Liver (tissue), 9 donors: ENCODE measurements around the gene TAF15. TPM values are rescaled to one million over a fixed set of nuclear protein-coding genes. Genes with fewer than 3 reads are reported as not detected.

Experiments used
- DNase-seq: peaks from one replicate; pipeline ENCODE4 v3.0.0-alpha.2; 2017; ENCODE audit warnings: low spot score
- H3K27ac ChIP-seq, 2 donors: one replicate each; pipeline ENCODE4 v1.7.0; 2013; ENCODE audit warnings: inconsistent platforms in 2 of 2, low read length in 2 of 2, control low read depth in 1 of 2, low read depth in 1 of 2, mild to moderate bottlenecking in 1 of 2
- H3K27me3 ChIP-seq, 4 donors: one replicate each; pipeline versions ENCODE4 v1.6.1 to v1.7.0; 2013; ENCODE audit warnings: low read length in 3 of 4, inconsistent platforms in 1 of 4, mild to moderate bottlenecking in 1 of 4, moderate library complexity in 1 of 4; ENCODE audit not compliant: control insufficient read depth in 4 of 4, insufficient read depth in 4 of 4
- H3K36me3 ChIP-seq, 4 donors: one replicate each; pipeline versions ENCODE4 v1.6.1 to v1.7.0; 2013; ENCODE audit warnings: low read length in 3 of 4, mild to moderate bottlenecking in 3 of 4, low read depth in 1 of 4, moderate library complexity in 1 of 4; ENCODE audit not compliant: control insufficient read depth in 4 of 4, insufficient read depth in 3 of 4
- H3K4me1 ChIP-seq, 4 donors: one replicate each; pipeline versions ENCODE4 v1.6.1 to v1.7.0; 2013; ENCODE audit warnings: low read length in 3 of 4, mild to moderate bottlenecking in 3 of 4, moderate library complexity in 1 of 4; ENCODE audit not compliant: control insufficient read depth in 4 of 4, insufficient read depth in 4 of 4
- H3K4me3 ChIP-seq, 3 donors: one replicate each; pipeline versions ENCODE4 v1.6.1 to v1.7.0; 2013; ENCODE audit warnings: low read length in 3 of 3, control low read depth in 1 of 3, low read depth in 1 of 3, mild to moderate bottlenecking in 1 of 3
- H3K9ac ChIP-seq, 2 donors: one replicate each; pipeline ENCODE4 v1.7.0; 2013; ENCODE audit warnings: low read length in 2 of 2, mild to moderate bottlenecking in 2 of 2, moderate library complexity in 2 of 2, control low read depth in 1 of 2, low read depth in 1 of 2
- H3K9me3 ChIP-seq, 4 donors: one replicate each; pipeline versions ENCODE4 v1.6.1 to v1.7.0; 2013; ENCODE audit warnings: low read length in 3 of 4; ENCODE audit not compliant: control insufficient read depth in 4 of 4
- ATF3 ChIP-seq: IDR thresholded peaks from 2 replicates; pipeline ENCODE4 v1.6.1; 2016; ENCODE audit warnings: antibody characterized with exemption
- CTCF ChIP-seq: fragments of 150-350 bp; IDR thresholded peaks from 2 replicates; pipeline ENCODE4 v1.5.1; 2017; ENCODE audit warnings: improper control_type of control experiment, low read depth, low read length; ENCODE audit not compliant: missing input control
- EGR1 ChIP-seq, 2 donors: IDR thresholded peaks; 2 replicates each; pipeline ENCODE4 v1.6.1; 2016 to 2018; ENCODE audit warnings: antibody characterized with exemption in 2 of 2, low read depth in 2 of 2
- FOXA1 ChIP-seq: IDR thresholded peaks from 2 replicates; pipeline ENCODE4 v1.6.1; 2016; ENCODE audit warnings: antibody characterized with exemption
- FOXA2 ChIP-seq: IDR thresholded peaks from 2 replicates; pipeline ENCODE4 v1.6.1; 2016; ENCODE audit warnings: antibody characterized with exemption
- GABPA ChIP-seq, 2 donors: IDR thresholded peaks in 1 of 2; conservative IDR thresholded peaks in 1 of 2; 2 replicates each; pipeline ENCODE4 v1.6.1; 2016; ENCODE audit warnings: antibody characterized with exemption in 2 of 2, mild to moderate bottlenecking in 1 of 2, moderate library complexity in 1 of 2
- HNF4A ChIP-seq, 2 donors: conservative IDR thresholded peaks; 2 replicates each; pipeline ENCODE4 v1.6.1; 2016; ENCODE audit warnings: antibody characterized with exemption in 2 of 2, mild to moderate bottlenecking in 2 of 2
- HNF4G ChIP-seq: IDR thresholded peaks from 2 replicates; pipeline ENCODE4 v1.6.1; 2016; ENCODE audit warnings: antibody characterized with exemption
- NR2F2 ChIP-seq: IDR thresholded peaks from 2 replicates; pipeline ENCODE4 v1.6.1; 2016; ENCODE audit warnings: antibody characterized with exemption
- RAD21 ChIP-seq, 2 donors: IDR thresholded peaks; 2 replicates each; pipeline ENCODE4 v1.6.1; 2016; ENCODE audit warnings: antibody characterized with exemption in 2 of 2, mild to moderate bottlenecking in 2 of 2
- RXRA ChIP-seq, 2 donors: IDR thresholded peaks; 2 replicates each; pipeline ENCODE4 v1.6.1; 2017 to 2018; ENCODE audit warnings: antibody characterized with exemption in 2 of 2, mild to moderate bottlenecking in 1 of 2
- SP1 ChIP-seq: IDR thresholded peaks from 2 replicates; pipeline ENCODE4 v1.6.1; 2018; ENCODE audit warnings: antibody characterized with exemption, mild to moderate bottlenecking
- TAF1 ChIP-seq: conservative IDR thresholded peaks from 2 replicates; pipeline ENCODE4 v1.6.1; 2016; ENCODE audit warnings: antibody characterized with exemption, mild to moderate bottlenecking
- YY1 ChIP-seq: IDR thresholded peaks from 2 replicates; pipeline ENCODE4 v1.6.1; 2016; ENCODE audit warnings: antibody characterized with exemption, mild to moderate bottlenecking
- ZBTB33 ChIP-seq: IDR thresholded peaks from 2 replicates; pipeline ENCODE4 v1.6.1; 2016; ENCODE audit warnings: antibody characterized with exemption
- whole genome bisulfite sequencing: extraction: QIAGEN DNeasy Blood & Tissue Kit; methylation state at CpG from one replicate; pipeline ENCODE4 v1.1.7; 2013; 5-methylcytosine and 5-hydroxymethylcytosine counted together
- polyA plus RNA-seq, 2 donors: library from polyadenylated mRNA; stranded (reverse) in 1 of 2; unstranded in 1 of 2; fragments of 200-250 nt in 1 of 2; fragments of >200 nt in 1 of 2; fragmentation: Nextera tagmentation in 1 of 2; extraction: Ambion mirVana in 1 of 2; gene quantifications; one replicate each; pipeline versions ENCODE4 v1.2.1 to v1.2.3, GENCODE V29; 2013 to 2015
- total RNA-seq, 2 donors: library from RNA; depleted of rRNA; stranded (reverse); fragments of >200 nt; gene quantifications; one replicate each; pipeline ENCODE4 v1.2.3, GENCODE V29; 2014
- TF ChIP-seq, protein P1 (sequence below): IDR thresholded peaks from 2 replicates; pipeline ENCODE4 v1.6.1; 2016; ENCODE audit warnings: antibody characterized with exemption
- donor health status: healthy.
- donor health status: healthy.
- donor health status: healthy.
- donor health status: healthy.
- donor health status: healthy.

TAF15 gene
- total and polyA plus RNA-seq, 4 donors: 13.5 to 75.0 (median 67.6) TPM

DNA sequence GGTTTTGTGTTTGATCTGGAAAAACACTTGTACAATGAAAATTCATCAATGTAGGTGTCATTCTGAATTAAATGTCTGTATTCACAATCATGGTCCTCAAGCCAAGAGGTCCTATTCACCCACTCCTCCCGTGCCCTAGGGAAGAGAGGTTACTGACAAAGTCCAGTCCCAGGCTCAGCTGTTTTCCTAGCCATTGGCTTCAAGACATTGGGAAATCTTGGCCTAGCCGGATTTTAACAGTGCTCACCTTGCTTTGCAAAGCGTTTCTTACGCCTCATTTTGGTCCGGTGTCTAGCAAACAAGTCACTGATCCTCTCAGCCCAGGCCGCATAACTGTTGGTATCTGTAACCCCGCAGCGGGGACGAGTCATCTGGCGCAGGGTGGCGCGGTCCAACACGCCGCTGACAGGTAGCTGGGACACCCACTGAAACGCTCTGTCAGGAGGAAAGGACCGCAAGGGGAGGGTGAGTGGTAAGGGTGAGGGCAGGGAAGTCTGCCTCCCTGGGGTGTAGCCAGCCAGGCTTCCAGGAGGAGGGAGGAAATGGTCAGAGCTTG lies 30.6 kb upstream of the TAF15 start:
- Histone ChIP-seq H3K9ac (no peak overlapping the region), H3K36me3 (no peaks in the 10 kb centered on the region), H3K4me3 (no peak overlapping the region), H3K27ac (no peak overlapping the region), H3K27me3 (no peaks in the 10 kb centered on the region), H3K4me1 (peaks cover 2 to 11% (median 9%) of the 10 kb centered on the region in 4 donors), H3K9me3 (no peaks in the 10 kb centered on the region)
- DNase-seq: no peak
- TF ChIP-seq FOXA2: no peak
- no peak for TF ChIP-seq RAD21 (IDR thresholded peaks at IDR 0.05)
- no peak for TF ChIP-seq EGR1 (IDR thresholded peaks at IDR 0.05; ENCODE audit: low read depth in 2 of 2)
- TF ChIP-seq TAF1: no peak
- no peak for TF ChIP-seq HNF4A (conservative IDR thresholded peaks at IDR 0.05)
- TF ChIP-seq SP1: no peak
- no peak for TF ChIP-seq GABPA (IDR thresholded peaks at IDR 0.05 in 1 of 2, conservative IDR thresholded peaks at IDR 0.05 in 1 of 2)
- no peak for TF ChIP-seq YY1
- no peak for TF ChIP-seq ATF3
- TF ChIP-seq NR2F2: no peak
- TF ChIP-seq, protein P1, sequence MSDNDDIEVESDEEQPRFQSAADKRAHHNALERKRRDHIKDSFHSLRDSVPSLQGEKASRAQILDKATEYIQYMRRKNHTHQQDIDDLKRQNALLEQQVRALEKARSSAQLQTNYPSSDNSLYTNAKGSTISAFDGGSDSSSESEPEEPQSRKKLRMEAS: no peak
- TF ChIP-seq FOXA1: no peak
- no peak for TF ChIP-seq HNF4G
- no peak for TF ChIP-seq CTCF
- no peak for TF ChIP-seq ZBTB33
- TF ChIP-seq RXRA (IDR thresholded peaks at IDR 0.05): no peak
- 92% methylated on average over 16 of the region's 16 CpGs for WGBS

DNA sequence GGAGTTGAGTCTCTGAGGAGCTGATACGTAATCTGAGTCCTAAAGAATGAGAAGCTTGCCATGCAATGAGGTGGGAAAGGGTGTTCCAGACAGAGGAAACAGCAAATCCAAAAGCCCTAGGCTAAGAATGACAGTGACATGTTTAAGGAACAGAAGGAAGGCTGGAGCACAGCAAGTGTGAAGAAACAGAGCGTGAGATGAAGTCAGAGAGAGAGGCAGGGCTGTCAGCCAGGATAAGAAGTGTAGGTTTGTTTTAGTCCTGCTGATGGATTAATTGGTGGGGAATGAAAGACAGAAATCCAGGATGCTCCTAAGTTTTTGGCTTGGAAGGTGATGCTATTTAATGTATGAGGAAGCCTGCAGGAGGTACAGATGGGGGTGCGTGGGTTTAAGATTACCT lies 28.3 kb upstream of the TAF15 start:
- H3K36me3 ChIP-seq: no peaks in the 10 kb centered on the region
- no peak overlapping the region for H3K9ac ChIP-seq
- WGBS: 91% methylated on average over 3 of the region's 3 CpGs
- TF ChIP-seq NR2F2 (no peak), FOXA1 (no peak), TAF1 (no peak), ZBTB33 (no peak), HNF4A (conservative IDR thresholded peaks at IDR 0.05) (no peak), SP1 (no peak), RAD21 (IDR thresholded peaks at IDR 0.05) (no peak), FOXA2 (no peak), EGR1 (IDR thresholded peaks at IDR 0.05; ENCODE audit: low read depth in 2 of 2) (no peak), YY1 (no peak), GABPA (IDR thresholded peaks at IDR 0.05 in 1 of 2, conservative IDR thresholded peaks at IDR 0.05 in 1 of 2) (no peak)
- TF ChIP-seq, protein P1: no peak
- H3K9me3 ChIP-seq: no peaks in the 10 kb centered on the region
- DNase-seq: no peak
- no peak overlapping the region for H3K27ac ChIP-seq
- H3K4me1 ChIP-seq: peaks cover 3 to 15% (median 10%) of the 10 kb centered on the region in 4 donors
- no peaks in the 10 kb centered on the region for H3K27me3 ChIP-seq
- H3K4me3 ChIP-seq: no peak overlapping the region
